Liver (tissue), 3 donors: ENCODE data around the gene NSUN5.
"Not testable (repeated sequence)": the region's sequence is repeated elsewhere in the genome, so short reads cannot be mapped to it uniquely, and the experiment has no call there.

Source experiments
- EGR1 ChIP-seq, 2 donors: IDR thresholded peaks; 2 replicates each; pipeline ENCODE4 v1.6.1; 2016 to 2018; ENCODE audit warnings: antibody characterized with exemption in 2 of 2, low read depth in 2 of 2
- GABPA ChIP-seq, 2 donors: IDR thresholded peaks in 1 of 2; conservative IDR thresholded peaks in 1 of 2; 2 replicates each; pipeline ENCODE4 v1.6.1; 2016; ENCODE audit warnings: antibody characterized with exemption in 2 of 2, mild to moderate bottlenecking in 1 of 2, moderate library complexity in 1 of 2
- HNF4A ChIP-seq, 2 donors: conservative IDR thresholded peaks; 2 replicates each; pipeline ENCODE4 v1.6.1; 2016; ENCODE audit warnings: antibody characterized with exemption in 2 of 2, mild to moderate bottlenecking in 2 of 2
- JUND ChIP-seq, 2 donors: IDR thresholded peaks; 2 replicates each; pipeline ENCODE4 v1.6.1; 2016; ENCODE audit warnings: antibody characterized with exemption in 2 of 2
- MAX ChIP-seq: IDR thresholded peaks from 2 replicates; pipeline ENCODE4 v1.6.1; 2016; ENCODE audit warnings: antibody characterized with exemption
- REST ChIP-seq: IDR thresholded peaks from 2 replicates; pipeline ENCODE4 v1.6.1; 2016; ENCODE audit warnings: antibody characterized with exemption, mild to moderate bottlenecking
- RXRA ChIP-seq, 2 donors: IDR thresholded peaks; 2 replicates each; pipeline ENCODE4 v1.6.1; 2017 to 2018; ENCODE audit warnings: antibody characterized with exemption in 2 of 2, mild to moderate bottlenecking in 1 of 2
- SP1 ChIP-seq: IDR thresholded peaks from 2 replicates; pipeline ENCODE4 v1.6.1; 2018; ENCODE audit warnings: antibody characterized with exemption, mild to moderate bottlenecking
- TAF1 ChIP-seq: conservative IDR thresholded peaks from 2 replicates; pipeline ENCODE4 v1.6.1; 2016; ENCODE audit warnings: antibody characterized with exemption, mild to moderate bottlenecking
- TF ChIP-seq, protein P1 (sequence below): fragments of 150-350 bp; IDR thresholded peaks from 2 replicates; pipeline ENCODE4 v1.5.1; 2017; ENCODE audit warnings: improper control_type of control experiment, low read depth, low read length; ENCODE audit not compliant: missing input control
- TF ChIP-seq, protein P2 (sequence below): IDR thresholded peaks from 2 replicates; pipeline ENCODE4 v1.6.1; 2016; ENCODE audit warnings: antibody characterized with exemption
- donor health status: healthy.
- donor health status: healthy.

DNA sequence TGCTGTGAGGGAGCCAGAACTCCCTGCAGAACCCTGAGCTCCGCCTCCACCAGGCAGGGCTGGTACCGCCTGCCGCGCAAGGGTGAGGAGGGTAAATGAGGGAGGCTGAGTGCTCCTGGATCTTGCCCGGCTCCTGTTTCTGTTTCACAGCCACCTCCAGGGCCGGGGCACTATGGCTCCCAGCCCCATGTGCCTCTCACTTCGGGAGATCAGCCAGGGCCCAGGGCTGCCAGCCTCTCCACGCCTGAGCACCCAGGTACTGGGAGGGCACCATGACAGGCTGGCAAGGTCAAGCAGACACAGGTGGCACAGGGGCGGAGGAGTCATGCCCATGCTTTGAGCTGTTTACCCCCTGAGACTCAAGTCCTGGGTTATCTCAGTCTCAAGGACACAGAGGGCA, 10.9 kb upstream of the NSUN5 start:
- TF ChIP-seq, protein P1, sequence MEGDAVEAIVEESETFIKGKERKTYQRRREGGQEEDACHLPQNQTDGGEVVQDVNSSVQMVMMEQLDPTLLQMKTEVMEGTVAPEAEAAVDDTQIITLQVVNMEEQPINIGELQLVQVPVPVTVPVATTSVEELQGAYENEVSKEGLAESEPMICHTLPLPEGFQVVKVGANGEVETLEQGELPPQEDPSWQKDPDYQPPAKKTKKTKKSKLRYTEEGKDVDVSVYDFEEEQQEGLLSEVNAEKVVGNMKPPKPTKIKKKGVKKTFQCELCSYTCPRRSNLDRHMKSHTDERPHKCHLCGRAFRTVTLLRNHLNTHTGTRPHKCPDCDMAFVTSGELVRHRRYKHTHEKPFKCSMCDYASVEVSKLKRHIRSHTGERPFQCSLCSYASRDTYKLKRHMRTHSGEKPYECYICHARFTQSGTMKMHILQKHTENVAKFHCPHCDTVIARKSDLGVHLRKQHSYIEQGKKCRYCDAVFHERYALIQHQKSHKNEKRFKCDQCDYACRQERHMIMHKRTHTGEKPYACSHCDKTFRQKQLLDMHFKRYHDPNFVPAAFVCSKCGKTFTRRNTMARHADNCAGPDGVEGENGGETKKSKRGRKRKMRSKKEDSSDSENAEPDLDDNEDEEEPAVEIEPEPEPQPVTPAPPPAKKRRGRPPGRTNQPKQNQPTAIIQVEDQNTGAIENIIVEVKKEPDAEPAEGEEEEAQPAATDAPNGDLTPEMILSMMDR, result not testable (repeated sequence)
- TF ChIP-seq SP1; GABPA (IDR thresholded peaks at IDR 0.05 in 1 of 2, conservative IDR thresholded peaks at IDR 0.05 in 1 of 2); REST; HNF4A (conservative IDR thresholded peaks at IDR 0.05); TAF1; RXRA (IDR thresholded peaks at IDR 0.05); EGR1 (IDR thresholded peaks at IDR 0.05; ENCODE audit: low read depth in 2 of 2); MAX; JUND (IDR thresholded peaks at IDR 0.05): not testable (repeated sequence)
- TF ChIP-seq, protein P2, sequence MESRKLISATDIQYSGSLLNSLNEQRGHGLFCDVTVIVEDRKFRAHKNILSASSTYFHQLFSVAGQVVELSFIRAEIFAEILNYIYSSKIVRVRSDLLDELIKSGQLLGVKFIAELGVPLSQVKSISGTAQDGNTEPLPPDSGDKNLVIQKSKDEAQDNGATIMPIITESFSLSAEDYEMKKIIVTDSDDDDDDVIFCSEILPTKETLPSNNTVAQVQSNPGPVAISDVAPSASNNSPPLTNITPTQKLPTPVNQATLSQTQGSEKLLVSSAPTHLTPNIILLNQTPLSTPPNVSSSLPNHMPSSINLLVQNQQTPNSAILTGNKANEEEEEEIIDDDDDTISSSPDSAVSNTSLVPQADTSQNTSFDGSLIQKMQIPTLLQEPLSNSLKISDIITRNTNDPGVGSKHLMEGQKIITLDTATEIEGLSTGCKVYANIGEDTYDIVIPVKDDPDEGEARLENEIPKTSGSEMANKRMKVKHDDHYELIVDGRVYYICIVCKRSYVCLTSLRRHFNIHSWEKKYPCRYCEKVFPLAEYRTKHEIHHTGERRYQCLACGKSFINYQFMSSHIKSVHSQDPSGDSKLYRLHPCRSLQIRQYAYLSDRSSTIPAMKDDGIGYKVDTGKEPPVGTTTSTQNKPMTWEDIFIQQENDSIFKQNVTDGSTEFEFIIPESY, result not testable (repeated sequence)
